ENCODE measurements around the gene PCSK1N.

DNA sequence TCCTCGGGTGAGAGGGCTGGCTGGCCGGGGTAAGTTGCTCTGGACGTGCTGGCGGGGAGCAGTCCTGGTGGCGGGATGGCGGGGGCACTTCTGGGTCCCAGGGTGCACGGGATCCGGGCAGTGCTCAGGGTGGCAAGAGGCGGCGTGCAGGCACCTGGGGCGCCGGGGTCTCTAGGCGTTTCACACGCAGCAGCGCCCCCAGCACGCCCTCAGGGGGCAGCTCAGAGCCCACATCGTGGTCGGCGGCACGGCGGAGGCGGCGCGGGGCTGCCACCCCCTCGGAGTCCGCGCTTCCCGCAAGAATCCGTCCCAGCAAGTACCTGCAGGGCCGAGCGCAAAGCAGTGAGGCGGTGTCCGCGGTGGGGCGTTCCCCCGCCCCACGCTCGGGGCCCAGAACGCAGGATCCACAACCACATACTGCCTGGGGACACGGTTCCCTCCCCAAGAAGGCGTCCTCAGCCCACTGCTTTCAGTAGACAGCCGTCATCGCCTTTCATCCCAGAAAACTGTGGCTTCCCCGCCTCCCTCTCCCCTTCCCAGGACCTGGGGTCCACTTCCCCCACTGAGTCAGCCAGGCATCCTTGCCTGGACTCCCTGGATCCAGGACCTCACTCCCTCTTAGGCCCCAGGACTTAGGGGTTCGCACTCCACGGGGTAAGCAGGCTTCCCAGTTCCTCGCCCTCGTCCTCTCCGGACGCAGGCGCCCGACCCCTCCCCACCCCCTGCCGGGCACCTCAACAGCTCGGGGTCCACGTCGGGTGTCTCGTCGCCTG is 4.1 kb downstream of the PCSK1N start:
- TF ChIP-seq, protein P1, sequence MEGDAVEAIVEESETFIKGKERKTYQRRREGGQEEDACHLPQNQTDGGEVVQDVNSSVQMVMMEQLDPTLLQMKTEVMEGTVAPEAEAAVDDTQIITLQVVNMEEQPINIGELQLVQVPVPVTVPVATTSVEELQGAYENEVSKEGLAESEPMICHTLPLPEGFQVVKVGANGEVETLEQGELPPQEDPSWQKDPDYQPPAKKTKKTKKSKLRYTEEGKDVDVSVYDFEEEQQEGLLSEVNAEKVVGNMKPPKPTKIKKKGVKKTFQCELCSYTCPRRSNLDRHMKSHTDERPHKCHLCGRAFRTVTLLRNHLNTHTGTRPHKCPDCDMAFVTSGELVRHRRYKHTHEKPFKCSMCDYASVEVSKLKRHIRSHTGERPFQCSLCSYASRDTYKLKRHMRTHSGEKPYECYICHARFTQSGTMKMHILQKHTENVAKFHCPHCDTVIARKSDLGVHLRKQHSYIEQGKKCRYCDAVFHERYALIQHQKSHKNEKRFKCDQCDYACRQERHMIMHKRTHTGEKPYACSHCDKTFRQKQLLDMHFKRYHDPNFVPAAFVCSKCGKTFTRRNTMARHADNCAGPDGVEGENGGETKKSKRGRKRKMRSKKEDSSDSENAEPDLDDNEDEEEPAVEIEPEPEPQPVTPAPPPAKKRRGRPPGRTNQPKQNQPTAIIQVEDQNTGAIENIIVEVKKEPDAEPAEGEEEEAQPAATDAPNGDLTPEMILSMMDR (IDR thresholded peaks at IDR 0.05): no peak
- TF ChIP-seq POLR2A (IDR thresholded peaks at IDR 0.05): no peak

Data from lower leg skin (tissue), 3 donors.